Hematopoietic multipotent progenitor cell (in vitro differentiated cells): ENCODE measurements around the gene ANO2. TPM values are rescaled to one million over a fixed set of nuclear protein-coding genes. Genes with fewer than 3 reads are reported as not detected.
"Not testable (repeated sequence)": the region's sequence is repeated elsewhere in the genome, so short reads cannot be mapped to it uniquely, and the experiment has no call there.

Experiments used
- DNase-seq, 3 donors: peaks; one replicate each; pipeline ENCODE4 v3.0.0-alpha.2; 2011 to 2015; ENCODE audit warnings: low read depth in 2 of 3, low spot score in 2 of 3
- total RNA-seq: library from RNA; depleted of rRNA; stranded (reverse); fragments of >200 nt; gene quantifications from one replicate; pipeline ENCODE4 v1.2.3, GENCODE V29; 2012

ANO2 gene
- total RNA-seq, 1 donor: 0.81 TPM

DNA sequence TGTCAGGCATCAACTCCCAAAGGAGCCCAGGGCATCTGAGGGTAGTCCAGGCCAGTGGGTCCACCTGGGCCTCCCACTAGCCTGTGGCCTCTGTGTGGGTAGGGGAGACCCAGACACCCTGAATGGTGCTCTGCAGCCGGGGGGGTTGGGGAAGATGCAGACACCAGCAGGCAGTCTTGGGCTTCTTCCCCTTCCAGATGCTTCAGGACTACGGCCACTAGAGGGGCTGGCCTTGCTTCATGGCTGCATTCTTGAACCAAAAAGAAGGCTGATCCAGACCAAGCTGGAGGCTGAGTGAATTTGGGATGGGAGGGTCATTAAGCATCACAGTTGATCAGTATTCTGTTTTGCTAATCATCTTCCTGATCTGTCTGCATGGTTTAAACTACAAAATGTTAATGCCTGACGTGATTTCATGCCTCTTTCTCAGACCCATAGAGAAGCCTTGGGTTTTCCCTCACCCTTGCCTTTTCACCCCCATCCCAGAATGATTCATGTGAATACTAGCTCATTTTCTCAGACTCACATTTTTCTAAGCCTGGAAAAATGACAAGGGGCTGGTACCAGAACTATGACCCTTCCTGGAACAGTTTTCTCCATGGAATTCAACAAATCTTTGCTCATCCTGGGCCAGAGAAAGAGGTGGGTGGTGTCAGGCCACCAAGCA, 379.0 kb downstream of the ANO2 start:
- no peak for DNase-seq

GRCh38 chr12:5562581-5562980, 382.5 kb downstream of the ANO2 start:
- no peak for DNase-seq

DNA sequence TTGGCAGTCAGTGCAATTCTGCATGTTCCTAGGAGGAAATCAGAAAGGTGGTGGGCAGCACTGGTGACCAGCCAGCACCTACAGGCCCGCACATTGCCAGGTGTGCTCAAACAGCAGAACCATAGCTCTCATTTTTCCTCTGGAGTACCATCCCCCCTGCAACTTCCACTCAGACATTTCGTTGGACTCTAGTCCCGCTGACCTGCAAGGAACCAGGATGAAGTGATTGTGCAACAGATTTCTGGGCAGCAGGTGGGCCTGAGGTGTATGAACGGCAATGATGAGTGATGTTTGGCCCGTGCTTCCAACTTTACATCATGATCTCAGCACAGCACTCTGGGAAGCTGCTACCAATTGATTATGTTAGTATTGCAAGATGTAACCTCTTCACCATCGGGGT, 383.2 kb downstream of the ANO2 start:
- DNase-seq: no peak

GRCh38 chr12:5561057-5561456, 384.0 kb downstream of the ANO2 start:
- no peak for DNase-seq

DNA sequence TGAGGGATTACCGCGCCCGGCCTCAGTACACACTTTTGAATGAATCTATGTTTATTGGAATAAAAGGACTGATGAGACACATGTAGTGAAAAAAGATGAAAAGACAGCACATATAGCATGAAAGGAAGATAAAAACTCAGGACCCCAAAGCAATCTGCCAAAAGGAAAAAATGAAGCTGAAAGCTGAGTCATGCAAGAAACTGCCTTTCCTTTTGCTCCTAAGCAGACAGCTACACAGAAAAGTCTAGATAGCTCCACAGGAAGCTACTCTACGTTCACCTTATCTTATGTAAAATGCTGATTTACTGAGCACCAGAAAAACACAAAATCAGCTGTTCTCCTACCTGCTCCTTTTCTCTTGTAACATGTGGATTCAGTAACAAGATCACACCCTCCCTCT, 384.8 kb downstream of the ANO2 start:
- peak in 2 of 3 donors; percentile 9 to 31 for DNase-seq

DNA sequence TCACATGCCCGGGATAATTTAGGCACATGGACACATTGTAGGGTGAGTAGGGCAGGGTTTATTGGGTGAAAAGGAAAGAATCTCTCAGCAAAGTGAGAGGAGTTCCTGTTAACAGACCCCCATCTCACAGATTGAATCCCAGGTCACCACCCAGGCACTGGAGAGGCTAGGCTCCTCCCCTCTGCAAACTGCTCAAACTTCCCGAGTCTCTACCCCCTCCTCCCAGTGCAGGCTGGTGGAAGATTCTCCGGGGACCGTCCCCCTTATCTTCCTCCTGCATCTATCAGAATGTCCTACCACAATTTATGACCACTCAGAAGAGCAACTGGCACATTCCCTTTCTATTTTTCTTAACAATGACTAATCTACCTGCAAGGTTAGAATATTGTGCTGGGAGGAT, 387.2 kb downstream of the ANO2 start:
- peak in 2 of 3 donors; percentile 14 to 30 for DNase-seq

DNA sequence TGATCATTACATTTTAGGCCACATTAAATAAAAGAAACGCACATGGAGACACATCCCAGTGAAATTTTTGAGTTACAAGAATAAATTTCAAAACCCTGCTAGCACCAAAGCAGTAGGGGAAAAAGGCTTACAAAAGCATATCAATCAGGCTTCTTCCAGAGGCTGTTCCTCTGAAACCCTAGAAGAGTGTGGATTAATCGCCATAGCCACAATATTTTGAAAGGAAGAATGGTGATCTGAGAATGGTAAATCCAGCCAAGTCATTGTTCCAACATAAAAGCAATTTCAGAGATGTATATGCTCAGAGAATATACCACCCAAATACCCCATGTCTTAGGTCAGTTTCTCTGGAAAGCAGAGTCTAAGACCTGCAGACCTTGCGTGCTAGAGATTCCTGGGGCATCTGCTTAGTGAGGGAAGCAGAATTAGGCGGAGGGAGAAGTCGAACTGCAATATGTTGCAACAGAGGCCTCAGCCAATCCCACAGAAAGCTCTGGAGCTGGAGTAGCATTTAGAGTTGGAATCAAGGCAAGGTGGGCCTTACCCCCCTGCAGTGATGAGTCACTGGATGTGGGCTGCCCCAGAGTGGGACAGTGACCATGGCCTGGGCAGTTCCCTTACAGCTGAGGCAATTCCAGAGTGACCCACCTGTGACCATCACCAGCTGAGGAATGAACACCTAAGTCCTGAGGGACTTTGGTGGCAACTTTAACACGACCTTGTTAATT, 387.9 kb downstream of the ANO2 start:
- no peak for DNase-seq

DNA sequence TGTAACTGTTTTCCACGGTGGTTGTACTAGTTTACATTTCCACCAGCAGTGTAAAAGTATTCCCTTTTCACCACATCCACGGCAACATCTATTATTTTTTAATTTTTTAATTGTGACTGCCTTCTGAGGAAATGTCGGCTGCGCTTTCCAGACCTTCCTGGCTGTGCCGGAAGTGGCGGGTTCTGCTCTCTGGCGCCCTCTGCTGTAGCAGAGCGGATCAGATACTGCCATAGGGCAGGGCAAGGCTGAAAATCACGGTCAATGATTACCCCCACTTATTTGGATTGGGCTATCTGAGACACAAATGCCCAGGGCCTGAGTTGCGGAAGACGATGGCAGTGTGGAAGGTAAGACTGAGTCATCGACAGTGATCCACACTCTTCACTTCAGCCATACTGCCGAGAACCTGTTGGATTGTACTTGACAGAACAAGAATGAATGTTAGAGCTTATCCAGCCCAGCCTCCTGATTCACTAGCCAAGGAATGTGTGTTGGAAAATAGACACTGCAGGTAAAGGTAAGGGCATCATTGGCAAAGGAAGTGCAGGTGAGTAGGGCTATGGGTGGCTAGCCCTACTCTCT, 388.9 kb downstream of the ANO2 start:
- DNase-seq: no peak

- no peak for DNase-seq
Measured at GRCh38 chr12:5554711-5555110, 390.3 kb downstream of the ANO2 start.

DNA sequence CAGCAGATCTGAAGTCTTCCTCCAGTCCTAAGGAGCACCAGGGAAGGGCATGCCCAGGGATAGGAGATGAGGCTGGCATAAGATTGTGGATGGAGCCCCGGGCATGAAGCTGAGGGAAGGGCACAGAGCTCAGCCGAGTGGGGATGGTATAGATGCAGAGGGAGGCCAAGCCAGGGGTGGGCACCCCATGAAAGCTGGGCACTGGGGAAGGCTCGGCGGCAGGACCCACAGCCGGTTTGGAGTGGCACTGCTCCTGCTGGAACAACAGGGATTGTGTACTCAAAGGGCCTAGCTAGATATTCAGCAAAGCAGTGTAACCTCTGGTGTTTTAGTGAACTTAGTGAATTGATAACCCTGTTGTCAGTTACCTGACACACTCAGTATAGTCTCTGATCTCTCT, 396.0 kb downstream of the ANO2 start:
- DNase-seq: no peak

GRCh38 chr12:5548152-5548943, 396.7 kb downstream of the ANO2 start:
- DNase-seq: peak in 1 of 3 donors; percentile 13

- no peak for DNase-seq
Measured at GRCh38 chr12:5546616-5547015, 398.4 kb downstream of the ANO2 start.

DNA sequence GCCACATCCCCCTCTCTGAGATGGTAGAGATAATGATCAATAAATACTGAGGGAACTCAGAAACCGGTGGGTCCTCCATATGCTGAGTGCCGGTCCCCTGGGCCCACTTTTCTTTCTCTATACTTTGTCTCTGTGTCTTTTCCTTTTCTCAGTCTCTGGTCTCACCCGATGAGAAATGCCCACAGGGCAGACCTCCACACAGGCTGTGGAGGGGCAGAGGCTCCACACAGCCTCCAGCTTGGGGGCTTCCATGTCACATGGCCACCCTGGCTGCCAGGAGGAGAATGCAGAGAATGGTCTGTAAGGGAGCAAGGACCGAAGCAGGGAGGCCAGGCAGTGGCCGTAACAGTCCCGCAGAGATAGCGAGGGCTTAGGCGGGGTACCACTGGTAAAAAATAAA, 407.3 kb downstream of the ANO2 start:
- no peak for DNase-seq

- not testable (repeated sequence) for DNase-seq
Measured at GRCh38 chr12:5537026-5537615, 407.9 kb downstream of the ANO2 start.

DNA sequence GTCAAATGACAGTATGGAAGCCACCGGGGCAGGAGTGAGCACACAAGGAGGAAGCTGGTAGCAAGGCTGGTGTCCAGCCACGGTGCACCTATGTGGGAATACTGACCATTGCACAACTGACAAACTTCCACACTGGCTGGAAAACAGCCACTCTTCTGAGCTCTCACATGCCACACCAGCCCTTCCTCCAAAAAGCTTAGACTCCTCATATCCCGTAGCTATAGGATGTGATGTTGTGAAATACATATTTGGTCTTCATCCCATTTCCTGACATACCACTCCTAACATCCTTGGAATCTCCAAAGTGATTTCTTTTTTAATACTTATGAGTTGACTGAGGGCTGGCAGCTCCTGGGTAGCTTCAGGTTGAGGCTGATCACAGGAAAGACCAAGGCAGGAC, 409.5 kb downstream of the ANO2 start:
- DNase-seq: no peak

- no peak for DNase-seq
Measured at GRCh38 chr12:5534426-5535199, 410.4 kb downstream of the ANO2 start.

- DNase-seq: no peak
Measured at GRCh38 chr12:5533368-5533767, 411.7 kb downstream of the ANO2 start.

DNA sequence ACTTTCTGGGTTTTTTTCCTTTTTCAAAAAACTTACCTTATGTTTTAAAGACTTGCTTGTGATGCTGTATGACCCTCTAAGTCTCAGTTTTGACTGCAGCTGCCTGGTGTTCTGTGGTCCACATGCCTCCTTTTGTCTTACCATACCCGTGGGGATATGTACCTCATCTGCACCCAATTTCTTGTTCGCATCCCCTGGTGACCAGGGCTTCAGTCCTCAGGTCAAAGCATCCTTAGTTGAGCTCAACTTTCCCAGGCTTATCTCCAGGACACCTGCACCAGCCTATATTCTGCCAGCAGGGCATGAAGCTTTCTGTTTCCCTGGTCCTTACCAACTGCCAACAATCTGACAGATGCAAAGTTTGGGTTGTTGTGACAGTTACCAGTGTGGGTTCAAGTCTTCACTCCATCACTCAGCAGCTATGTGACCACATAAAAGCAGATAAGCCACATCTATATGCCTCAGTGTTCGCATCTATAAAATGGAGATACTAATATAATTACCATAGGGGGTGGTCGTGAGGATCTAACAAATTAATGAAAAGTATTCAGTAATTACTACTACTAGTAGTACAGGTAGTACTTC, 419.2 kb downstream of the ANO2 start:
- no peak for DNase-seq

DNA sequence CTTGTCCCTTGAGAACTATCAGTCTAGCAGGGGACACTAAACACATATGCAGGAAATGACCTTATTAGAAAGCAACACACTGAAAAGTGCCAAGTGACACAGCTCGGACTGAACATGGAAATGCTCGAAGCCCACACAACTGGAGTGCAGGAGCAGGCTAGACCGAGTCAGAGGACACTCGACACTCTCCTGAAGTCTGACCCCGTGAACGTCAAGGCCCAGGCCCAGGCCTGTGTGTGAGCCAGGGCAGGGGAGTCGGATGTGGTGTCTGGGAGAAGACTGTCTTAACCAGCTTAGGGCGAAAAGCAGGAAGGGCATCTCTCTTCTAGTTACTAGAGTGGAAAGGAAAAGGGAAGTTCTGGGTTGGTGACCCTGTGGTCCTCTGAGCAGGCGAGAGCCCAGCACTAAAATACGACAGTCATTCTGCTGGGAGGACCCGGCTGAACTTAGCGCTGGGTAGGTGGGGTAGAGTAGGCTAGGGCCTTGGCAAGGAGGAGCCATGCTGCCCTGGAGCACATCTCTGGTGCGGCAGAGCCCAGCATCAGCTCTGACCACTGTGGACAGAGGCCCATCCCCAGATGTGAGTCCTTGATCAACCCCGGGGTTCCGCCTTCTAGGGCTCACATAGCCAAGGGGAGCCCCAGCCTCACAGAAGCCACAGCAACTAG, 420.2 kb downstream of the ANO2 start:
- DNase-seq: no peak
